Natural killer cell (primary cell): ENCODE measurements around the gene GNG2. TPM values are rescaled to one million over a fixed set of nuclear protein-coding genes. Genes with fewer than 3 reads are reported as not detected.

Experiments
- ATAC-seq, 3 donors: fragments of 150-1000 bp in 2 of 3; fragments of 200-7000 bp in 1 of 3; cut with Tn5 transposase; 1 replicate in 1 of 3; 2 replicates in 2 of 3; pipeline ENCODE4 v1.10.0; 2021; ENCODE audit warnings: mild to moderate bottlenecking in 2 of 3, moderate library complexity in 2 of 3
- DNase-seq, 2 donors: peaks; one replicate each; pipeline versions ENCODE4 v3.0.0 to v3.0.0-alpha.2; 2013 to 2021; ENCODE audit warnings: mixed read lengths in 1 of 2
- H3K27ac ChIP-seq: one replicate; pipeline ENCODE4 v1.5.1; 2013; ENCODE audit warnings: mild to moderate bottlenecking, low read length
- H3K27me3 ChIP-seq: one replicate; pipeline ENCODE4 v1.6.1; 2013; ENCODE audit warnings: low read length; ENCODE audit not compliant: control insufficient read depth, insufficient read depth
- H3K36me3 ChIP-seq: one replicate; pipeline ENCODE4 v1.6.1; 2013; ENCODE audit warnings: low read length; ENCODE audit not compliant: control insufficient read depth, insufficient read depth
- H3K4me1 ChIP-seq: one replicate; pipeline ENCODE4 v1.6.1; 2013; ENCODE audit warnings: low read length; ENCODE audit not compliant: control insufficient read depth, insufficient read depth
- H3K4me3 ChIP-seq: one replicate; pipeline ENCODE4 v1.5.1; 2013; ENCODE audit warnings: low read length
- H3K9me3 ChIP-seq: one replicate; pipeline ENCODE4 v1.6.1; 2013; ENCODE audit warnings: low read length; ENCODE audit not compliant: control insufficient read depth, insufficient read depth
- H3K27ac Mint-ChIP-seq, 2 donors: one replicate each; pipeline ENCODE4 v1.8.0; 2022; ENCODE audit warnings: mild to moderate bottlenecking in 2 of 2, mixed read lengths in 2 of 2, moderate library complexity in 1 of 2
- H3K27me3 Mint-ChIP-seq, 2 donors: one replicate each; pipeline ENCODE4 v1.8.0; 2022; ENCODE audit warnings: low read depth in 2 of 2, mixed read lengths in 2 of 2
- H3K36me3 Mint-ChIP-seq: one replicate; pipeline ENCODE4 v1.8.0; 2022; ENCODE audit warnings: mixed read lengths
- H3K4me1 Mint-ChIP-seq, 2 donors: one replicate each; pipeline ENCODE4 v1.8.0; 2022; ENCODE audit warnings: mixed read lengths in 2 of 2
- H3K4me3 Mint-ChIP-seq: one replicate; pipeline ENCODE4 v1.8.0; 2022; ENCODE audit warnings: mild to moderate bottlenecking, moderate library complexity, mixed read lengths
- H3K9me3 Mint-ChIP-seq, 2 donors: one replicate each; pipeline ENCODE4 v1.8.0; 2022; ENCODE audit warnings: mixed read lengths in 2 of 2
- CTCF ChIP-seq: fragments of 200-600 bp; IDR thresholded peaks from one replicate; pipeline ENCODE4 v1.8.0; 2022; ENCODE audit warnings: antibody characterized with exemption
- whole genome bisulfite sequencing: methylation state at CpG from one replicate; pipeline ENCODE4 v1.1.7; 2013; ENCODE audit warnings: missing lambda C conversion rate; ENCODE audit not compliant: insufficient coverage; 5-methylcytosine and 5-hydroxymethylcytosine counted together
- intact Hi-C: fragments of 100-400 bp; cut with micrococcal nuclease; formaldehyde crosslinking; loops from one replicate; pipeline ENCODE4 v1.14.2; 2022
- total RNA-seq, 4 donors: library from RNA; stranded (reverse); fragments of 120-200 nt in 1 of 4; gene quantifications; one replicate each; pipeline versions ENCODE4 v1.2.3 to v1.2.4, GENCODE V29; 2013 to 2022

Gene GNG2
- total RNA-seq, 3 donors from 2014 or later (not counting 1 experiment from before 2014, with no cell fraction given) = 552 to 653 (median 582) TPM

DNA sequence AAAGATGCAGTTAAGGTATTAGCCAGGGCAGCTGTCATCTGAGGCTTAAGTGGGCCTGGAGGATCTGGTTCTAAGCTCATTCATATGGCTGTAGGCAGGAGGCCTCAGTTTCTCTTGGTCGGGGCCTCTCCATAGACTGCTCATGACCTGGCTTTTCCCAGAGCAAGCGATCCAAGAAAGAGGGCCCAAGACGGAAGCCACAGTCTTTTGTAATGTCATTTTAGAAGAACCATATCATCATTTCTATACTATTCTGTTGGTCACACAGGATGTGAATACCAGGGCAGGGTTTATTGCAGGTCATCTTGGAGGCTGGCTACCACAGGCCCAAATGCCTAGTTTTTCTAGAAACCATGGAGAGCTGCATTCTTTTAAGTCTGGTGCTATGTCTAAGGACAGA, 47.7 kb downstream of the GNG2 start:
- H3K27me3 ChIP-seq = no peaks in the 10 kb centered on the region
- intact Hi-C loops = no loop called here
- no peaks in the 10 kb centered on the region for H3K9me3 Mint-ChIP-seq
- peak overlapping the region; percentile 34 for H3K27ac ChIP-seq
- peaks cover 13% of the 10 kb centered on the region for H3K36me3 Mint-ChIP-seq
- peaks cover 5% of the 10 kb centered on the region for H3K9me3 ChIP-seq
- no peak for TF ChIP-seq CTCF
- H3K27me3 Mint-ChIP-seq = no peaks in the 10 kb centered on the region
- H3K4me3 Mint-ChIP-seq = peak overlapping the region; percentile 61
- peak overlapping the region; percentile 94 for H3K27ac Mint-ChIP-seq
- peaks cover 9% of the 10 kb centered on the region for H3K36me3 ChIP-seq
- ATAC-seq = peak; percentile 16 to 45 (median 28)
- peaks cover 35% of the 10 kb centered on the region for H3K4me1 ChIP-seq
- WGBS = 74% methylated on average over 3 of the region's 3 CpGs
- no peak overlapping the region for H3K4me3 ChIP-seq
- peaks cover 81 to 90% of the 10 kb centered on the region in 2 donors for H3K4me1 Mint-ChIP-seq
- no peak for DNase-seq

GRCh38 chr14:51912112-51912786, 51.8 kb downstream of the GNG2 start:
- peaks cover 34% of the 10 kb centered on the region for H3K4me1 ChIP-seq
- Mint-ChIP-seq H3K27ac (peak overlapping the region; percentile 89 to 94), H3K27me3 (no peaks in the 10 kb centered on the region), H3K4me1 (peaks cover 93 to 95% of the 10 kb centered on the region in 2 donors), H3K9me3 (no peaks in the 10 kb centered on the region), H3K36me3 (peaks cover 21% of the 10 kb centered on the region), H3K4me3 (peak overlapping the region; percentile 72)
- TF ChIP-seq CTCF = no peak
- peak overlapping the region; percentile 43 for H3K27ac ChIP-seq
- peak; percentile 6 to 40 (median 9) for ATAC-seq
- no peaks in the 10 kb centered on the region for H3K9me3 ChIP-seq
- H3K4me3 ChIP-seq = no peak overlapping the region
- H3K36me3 ChIP-seq = peaks cover 17% of the 10 kb centered on the region
- H3K27me3 ChIP-seq = no peaks in the 10 kb centered on the region
- DNase-seq = no peak
- intact Hi-C loops = no loop called here
- 62% methylated on average over 2 of the region's 2 CpGs for WGBS

DNA sequence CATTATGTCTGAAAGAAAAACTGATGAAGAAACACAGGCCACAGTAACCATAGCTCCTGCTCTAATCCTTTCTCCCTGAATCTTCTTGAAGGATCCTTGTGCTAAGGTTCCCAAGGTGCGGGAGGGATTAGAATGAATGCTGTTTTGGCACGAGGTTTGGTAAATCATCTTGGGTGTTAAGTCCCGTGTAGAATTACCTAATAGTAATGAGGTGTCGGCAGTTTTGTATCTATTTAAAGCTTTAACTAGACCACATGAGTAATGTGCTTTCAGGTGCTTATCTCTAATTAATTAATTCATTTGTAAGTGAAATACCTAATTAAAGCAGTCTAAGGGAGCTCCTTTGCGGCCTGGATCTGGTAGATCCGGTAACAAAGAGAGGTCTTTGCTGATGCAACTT, 53.9 kb downstream of the GNG2 start:
- DNase-seq (no peak), ATAC-seq (no peak)
- Histone ChIP-seq H3K27ac (no peak overlapping the region), H3K9me3 (no peaks in the 10 kb centered on the region), H3K36me3 (peaks cover 19% of the 10 kb centered on the region), H3K4me1 (peaks cover 27% of the 10 kb centered on the region), H3K4me3 (no peak overlapping the region), H3K27me3 (no peaks in the 10 kb centered on the region)
- Mint-ChIP-seq H3K27me3 (no peaks in the 10 kb centered on the region), H3K27ac (peak overlapping the region; percentile 89 to 94), H3K4me3 (peak overlapping the region; percentile 72), H3K36me3 (peaks cover 18% of the 10 kb centered on the region), H3K9me3 (no peaks in the 10 kb centered on the region), H3K4me1 (peaks cover 91 to 92% of the 10 kb centered on the region in 2 donors)
- intact Hi-C loops = no loop called here
- TF ChIP-seq CTCF = no peak
- 67% methylated on average over 5 of the region's 6 CpGs for WGBS

DNA sequence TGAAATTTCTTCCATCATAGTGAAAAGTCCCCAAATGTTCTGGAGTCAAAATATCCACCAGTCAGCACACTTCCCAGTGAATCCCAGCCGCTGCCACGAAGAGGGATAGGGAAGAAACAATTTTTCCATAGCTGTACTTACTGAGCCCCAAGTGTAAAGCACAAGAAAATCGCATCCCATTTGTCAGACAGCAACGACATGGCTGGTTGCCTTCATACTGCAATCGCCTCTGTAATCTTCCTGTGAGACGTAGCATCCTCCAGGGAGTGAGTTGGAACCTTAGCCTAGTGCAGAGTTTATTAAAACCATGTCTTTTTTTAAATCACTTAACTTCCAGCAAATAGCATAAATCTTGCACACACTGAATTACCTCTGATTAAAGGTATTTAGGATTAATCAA, 56.8 kb downstream of the GNG2 start:
- Mint-ChIP-seq H3K27ac (peak overlapping the region; percentile 89 to 94), H3K9me3 (no peaks in the 10 kb centered on the region), H3K4me3 (peak overlapping the region; percentile 6), H3K4me1 (peaks cover 86 to 92% of the 10 kb centered on the region in 2 donors), H3K36me3 (peaks cover 7% of the 10 kb centered on the region), H3K27me3 (no peaks in the 10 kb centered on the region)
- Histone ChIP-seq H3K27me3 (no peaks in the 10 kb centered on the region), H3K36me3 (peaks cover 20% of the 10 kb centered on the region), H3K4me3 (no peak overlapping the region), H3K27ac (no peak overlapping the region), H3K4me1 (peaks cover 14% of the 10 kb centered on the region), H3K9me3 (no peaks in the 10 kb centered on the region)
- 86% methylated on average over 6 of the region's 6 CpGs for WGBS
- ATAC-seq (no peak), DNase-seq (no peak)
- intact Hi-C loops = no loop called here
- TF ChIP-seq CTCF = no peak
